HepG2 (cell line): Measurements from ENCODE around the gene EPM2AIP1. TPM values are rescaled to one million over a fixed set of nuclear protein-coding genes. Genes with fewer than 3 reads are reported as not detected.

Source experiments
- HCFC1 ChIP-seq: fragments of 150-350 bp; IDR thresholded peaks from 2 replicates; pipeline ENCODE4 v1.6.1; 2014; ENCODE audit warnings: low read depth, low read length
- JDP2 ChIP-seq: sonication (generic); formaldehyde crosslinking; IDR thresholded peaks from 2 replicates; pipeline ENCODE4 v1.8.1; 2022; ENCODE audit warnings: missing genetic modification reagents, borderline replicate concordance
- MXI1 ChIP-seq: IDR thresholded peaks from 3 replicates; pipeline ENCODE4 v1.6.1; 2012; ENCODE audit warnings: low read depth, low read length, inconsistent platforms, borderline replicate concordance
- NFKB2 ChIP-seq: sonication (generic); formaldehyde crosslinking; IDR thresholded peaks from 2 replicates; pipeline ENCODE4 v1.4.0; 2020; ENCODE audit warnings: missing genetic modification reagents, borderline replicate concordance
- POGZ ChIP-seq: sonication (generic); formaldehyde crosslinking; IDR thresholded peaks from 2 replicates; pipeline ENCODE4 v1.4.0; 2020; ENCODE audit warnings: mild to moderate bottlenecking, missing genetic modification reagents
- RFX1 ChIP-seq: fragments of 450-650 bp; IDR thresholded peaks from 2 replicates; pipeline ENCODE4 v1.6.1; 2017
- SATB2 ChIP-seq: sonication (generic); formaldehyde crosslinking; IDR thresholded peaks from 2 replicates; pipeline ENCODE4 v1.5.0; 2020; ENCODE audit warnings: missing genetic modification reagents
- SMAD1 ChIP-seq: sonication (generic); formaldehyde crosslinking; IDR thresholded peaks from 2 replicates; pipeline ENCODE4 v1.4.0; 2020; ENCODE audit warnings: missing genetic modification reagents, low read depth, mild to moderate bottlenecking, borderline replicate concordance
- TBX2 ChIP-seq: sonication (generic); formaldehyde crosslinking; IDR thresholded peaks from 2 replicates; pipeline ENCODE4 v1.5.0; 2020; ENCODE audit warnings: missing genetic modification reagents, mild to moderate bottlenecking, borderline replicate concordance
- XRCC5 ChIP-seq: fragments of 200-400 bp; formaldehyde crosslinking; optimal IDR thresholded peaks from 2 replicates; pipeline ENCODE3; 2017; ENCODE audit warnings: mild to moderate bottlenecking, low read length
- ZNF124 ChIP-seq: sonication (generic); formaldehyde crosslinking; IDR thresholded peaks from 2 replicates; pipeline ENCODE4 v1.4.0; 2020; ENCODE audit warnings: missing genetic modification reagents
- ZNF207 ChIP-seq: fragments of 450-650 bp; IDR thresholded peaks from 2 replicates; pipeline ENCODE4 v1.6.1; 2016; ENCODE audit warnings: antibody characterized with exemption, borderline replicate concordance
- ZNF3 ChIP-seq: IDR thresholded peaks from 2 replicates; pipeline ENCODE4 v1.7.0; 2017; ENCODE audit warnings: inconsistent platforms
- ZNF709 ChIP-seq: sonication (generic); formaldehyde crosslinking; IDR thresholded peaks from 2 replicates; pipeline ENCODE4 v1.5.0; 2020; ENCODE audit warnings: mild to moderate bottlenecking, missing genetic modification reagents
- ZNF737 ChIP-seq: sonication (generic); formaldehyde crosslinking; IDR thresholded peaks from 2 replicates; pipeline ENCODE4 v1.5.0; 2020; ENCODE audit warnings: missing genetic modification reagents, mild to moderate bottlenecking, borderline replicate concordance
- ZNF780A ChIP-seq: sonication (generic); formaldehyde crosslinking; IDR thresholded peaks from 2 replicates; pipeline ENCODE4 v1.8.0; 2022; ENCODE audit warnings: mild to moderate bottlenecking, missing genetic modification reagents, moderate library complexity
- polyA plus RNA-seq, 8 experiments: library from polyadenylated mRNA; depleted of rRNA in 3 of 8; stranded (reverse) in 7 of 8; unstranded in 1 of 8; fragments of >200 nt; fragmentation: Illumina TruSeq in 4 of 8; extraction: Trizol in 4 of 8; gene quantifications; 2 replicates each; pipeline versions ENCODE4 v1.2.1 to v1.2.3, GENCODE V29; 2011 to 2016; ENCODE audit warnings: low read depth in 4 of 8, missing spikeins in 1 of 8, mixed read lengths in 1 of 8; ENCODE audit not compliant: insufficient read depth in 1 of 8
- total RNA-seq, 5 experiments: library from RNA; depleted of rRNA; stranded (reverse); fragments of >200 nt; fragmentation: Illumina TruSeq; extraction: Trizol; gene quantifications; 2 replicates each; pipeline ENCODE4 v1.2.3, GENCODE V29; 2016; ENCODE audit warnings: low read depth in 1 of 5
- TF ChIP-seq, protein P1 (sequence below): sonication (generic); formaldehyde crosslinking; IDR thresholded peaks from 2 replicates; pipeline ENCODE4 v1.8.1; 2023; ENCODE audit warnings: mild to moderate bottlenecking, missing genetic modification reagents
- TF ChIP-seq, protein P2 (sequence below): sonication (generic); formaldehyde crosslinking; IDR thresholded peaks from 2 replicates; pipeline ENCODE4 v1.4.0; 2020; ENCODE audit warnings: missing genetic modification reagents, borderline replicate concordance
- TF ChIP-seq, protein P3 (sequence below): sonication (generic); formaldehyde crosslinking; IDR thresholded peaks from 2 replicates; pipeline ENCODE4 v1.5.0; 2020; ENCODE audit warnings: missing genetic modification reagents
- TF ChIP-seq, protein P4 (sequence below): sonication (generic); formaldehyde crosslinking; IDR thresholded peaks from 2 replicates; pipeline ENCODE4 v1.5.1; 2020; ENCODE audit warnings: missing genetic modification reagents, mild to moderate bottlenecking, borderline replicate concordance
- TF ChIP-seq, protein P5 (sequence below): fragments of 450-650 bp; IDR thresholded peaks from 2 replicates; pipeline ENCODE4 v1.6.1; 2016

EPM2AIP1 gene
- total and polyA plus RNA-seq, 2 of the 13 experiments (the other 11 are each of a cell fraction or from before 2014, with no cell fraction given): 10.7 to 23.0 TPM

DNA sequence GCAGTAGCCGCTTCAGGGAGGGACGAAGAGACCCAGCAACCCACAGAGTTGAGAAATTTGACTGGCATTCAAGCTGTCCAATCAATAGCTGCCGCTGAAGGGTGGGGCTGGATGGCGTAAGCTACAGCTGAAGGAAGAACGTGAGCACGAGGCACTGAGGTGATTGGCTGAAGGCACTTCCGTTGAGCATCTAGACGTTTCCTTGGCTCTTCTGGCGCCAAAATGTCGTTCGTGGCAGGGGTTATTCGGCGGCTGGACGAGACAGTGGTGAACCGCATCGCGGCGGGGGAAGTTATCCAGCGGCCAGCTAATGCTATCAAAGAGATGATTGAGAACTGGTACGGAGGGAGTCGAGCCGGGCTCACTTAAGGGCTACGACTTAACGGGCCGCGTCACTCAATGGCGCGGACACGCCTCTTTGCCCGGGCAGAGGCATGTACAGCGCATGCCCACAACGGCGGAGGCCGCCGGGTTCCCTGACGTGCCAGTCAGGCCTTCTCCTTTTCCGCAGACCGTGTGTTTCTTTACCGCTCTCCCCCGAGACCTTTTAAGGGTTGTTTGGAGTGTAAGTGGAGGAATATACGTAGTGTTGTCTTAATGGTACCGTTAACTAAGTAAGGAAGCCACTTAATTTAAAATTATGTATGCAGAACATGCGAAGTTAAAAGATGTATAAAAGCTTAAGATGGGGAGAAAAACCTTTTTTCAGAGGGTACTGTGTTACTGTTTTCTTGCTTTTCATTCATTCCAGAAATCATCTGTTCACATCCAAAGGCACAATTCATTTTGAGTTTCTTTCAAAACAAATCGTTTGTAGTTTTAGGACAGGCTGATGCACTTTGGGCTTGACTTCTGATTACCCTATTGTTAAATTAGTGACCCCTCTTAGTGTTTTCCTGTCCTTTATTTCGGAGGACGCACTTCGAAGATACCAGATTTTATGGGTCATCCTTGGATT lies 674 bp upstream of the EPM2AIP1 start, which contains the start of gene MLH1 (continued):
- peak; percentile 11; the same call in 1 of the 2 replicates for TF ChIP-seq ZNF124 (CRISPR knock-in tag)
- peak; percentile 44; the same call in 1 of the 2 replicates for TF ChIP-seq TBX2 (CRISPR knock-in tag)
- no peak for TF ChIP-seq ZNF3 (CRISPR knock-in tag)
- peak; percentile 62; the same call in 1 of the 2 replicates for TF ChIP-seq HCFC1
- no peak for TF ChIP-seq JDP2 (CRISPR knock-in tag)
- TF ChIP-seq ZNF737 (CRISPR knock-in tag): no peak
- TF ChIP-seq, protein P1, sequence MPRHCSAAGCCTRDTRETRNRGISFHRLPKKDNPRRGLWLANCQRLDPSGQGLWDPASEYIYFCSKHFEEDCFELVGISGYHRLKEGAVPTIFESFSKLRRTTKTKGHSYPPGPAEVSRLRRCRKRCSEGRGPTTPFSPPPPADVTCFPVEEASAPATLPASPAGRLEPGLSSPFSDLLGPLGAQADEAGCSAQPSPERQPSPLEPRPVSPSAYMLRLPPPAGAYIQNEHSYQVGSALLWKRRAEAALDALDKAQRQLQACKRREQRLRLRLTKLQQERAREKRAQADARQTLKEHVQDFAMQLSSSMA (CRISPR knock-in tag): peak; percentile 49; the same call in 1 of the 2 replicates
- TF ChIP-seq, protein P2, sequence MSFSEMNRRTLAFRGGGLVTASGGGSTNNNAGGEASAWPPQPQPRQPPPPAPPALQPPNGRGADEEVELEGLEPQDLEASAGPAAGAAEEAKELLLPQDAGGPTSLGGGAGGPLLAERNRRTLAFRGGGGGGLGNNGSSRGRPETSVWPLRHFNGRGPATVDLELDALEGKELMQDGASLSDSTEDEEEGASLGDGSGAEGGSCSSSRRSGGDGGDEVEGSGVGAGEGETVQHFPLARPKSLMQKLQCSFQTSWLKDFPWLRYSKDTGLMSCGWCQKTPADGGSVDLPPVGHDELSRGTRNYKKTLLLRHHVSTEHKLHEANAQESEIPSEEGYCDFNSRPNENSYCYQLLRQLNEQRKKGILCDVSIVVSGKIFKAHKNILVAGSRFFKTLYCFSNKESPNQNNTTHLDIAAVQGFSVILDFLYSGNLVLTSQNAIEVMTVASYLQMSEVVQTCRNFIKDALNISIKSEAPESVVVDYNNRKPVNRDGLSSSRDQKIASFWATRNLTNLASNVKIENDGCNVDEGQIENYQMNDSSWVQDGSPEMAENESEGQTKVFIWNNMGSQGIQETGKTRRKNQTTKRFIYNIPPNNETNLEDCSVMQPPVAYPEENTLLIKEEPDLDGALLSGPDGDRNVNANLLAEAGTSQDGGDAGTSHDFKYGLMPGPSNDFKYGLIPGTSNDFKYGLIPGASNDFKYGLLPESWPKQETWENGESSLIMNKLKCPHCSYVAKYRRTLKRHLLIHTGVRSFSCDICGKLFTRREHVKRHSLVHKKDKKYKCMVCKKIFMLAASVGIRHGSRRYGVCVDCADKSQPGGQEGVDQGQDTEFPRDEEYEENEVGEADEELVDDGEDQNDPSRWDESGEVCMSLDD (CRISPR knock-in tag): no peak
- no peak for TF ChIP-seq RFX1
- TF ChIP-seq, protein P3, sequence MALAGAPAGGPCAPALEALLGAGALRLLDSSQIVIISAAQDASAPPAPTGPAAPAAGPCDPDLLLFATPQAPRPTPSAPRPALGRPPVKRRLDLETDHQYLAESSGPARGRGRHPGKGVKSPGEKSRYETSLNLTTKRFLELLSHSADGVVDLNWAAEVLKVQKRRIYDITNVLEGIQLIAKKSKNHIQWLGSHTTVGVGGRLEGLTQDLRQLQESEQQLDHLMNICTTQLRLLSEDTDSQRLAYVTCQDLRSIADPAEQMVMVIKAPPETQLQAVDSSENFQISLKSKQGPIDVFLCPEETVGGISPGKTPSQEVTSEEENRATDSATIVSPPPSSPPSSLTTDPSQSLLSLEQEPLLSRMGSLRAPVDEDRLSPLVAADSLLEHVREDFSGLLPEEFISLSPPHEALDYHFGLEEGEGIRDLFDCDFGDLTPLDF (CRISPR knock-in tag): peak; percentile 96
- no peak for TF ChIP-seq XRCC5
- no peak for TF ChIP-seq ZNF709
- TF ChIP-seq, protein P4, sequence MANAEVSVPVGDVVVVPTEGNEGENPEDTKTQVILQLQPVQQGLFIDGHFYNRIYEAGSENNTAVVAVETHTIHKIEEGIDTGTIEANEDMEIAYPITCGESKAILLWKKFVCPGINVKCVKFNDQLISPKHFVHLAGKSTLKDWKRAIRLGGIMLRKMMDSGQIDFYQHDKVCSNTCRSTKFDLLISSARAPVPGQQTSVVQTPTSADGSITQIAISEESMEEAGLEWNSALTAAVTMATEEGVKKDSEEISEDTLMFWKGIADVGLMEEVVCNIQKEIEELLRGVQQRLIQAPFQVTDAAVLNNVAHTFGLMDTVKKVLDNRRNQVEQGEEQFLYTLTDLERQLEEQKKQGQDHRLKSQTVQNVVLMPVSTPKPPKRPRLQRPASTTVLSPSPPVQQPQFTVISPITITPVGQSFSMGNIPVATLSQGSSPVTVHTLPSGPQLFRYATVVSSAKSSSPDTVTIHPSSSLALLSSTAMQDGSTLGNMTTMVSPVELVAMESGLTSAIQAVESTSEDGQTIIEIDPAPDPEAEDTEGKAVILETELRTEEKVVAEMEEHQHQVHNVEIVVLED (CRISPR knock-in tag): peak; percentile 82
- TF ChIP-seq SATB2 (CRISPR knock-in tag): peak; percentile 31; the same call in 1 of the 2 replicates
- no peak; the same call in 1 of the 2 replicates for TF ChIP-seq NFKB2 (CRISPR knock-in tag)
- peak; percentile 87 for TF ChIP-seq POGZ (CRISPR knock-in tag)
- TF ChIP-seq, protein P5, sequence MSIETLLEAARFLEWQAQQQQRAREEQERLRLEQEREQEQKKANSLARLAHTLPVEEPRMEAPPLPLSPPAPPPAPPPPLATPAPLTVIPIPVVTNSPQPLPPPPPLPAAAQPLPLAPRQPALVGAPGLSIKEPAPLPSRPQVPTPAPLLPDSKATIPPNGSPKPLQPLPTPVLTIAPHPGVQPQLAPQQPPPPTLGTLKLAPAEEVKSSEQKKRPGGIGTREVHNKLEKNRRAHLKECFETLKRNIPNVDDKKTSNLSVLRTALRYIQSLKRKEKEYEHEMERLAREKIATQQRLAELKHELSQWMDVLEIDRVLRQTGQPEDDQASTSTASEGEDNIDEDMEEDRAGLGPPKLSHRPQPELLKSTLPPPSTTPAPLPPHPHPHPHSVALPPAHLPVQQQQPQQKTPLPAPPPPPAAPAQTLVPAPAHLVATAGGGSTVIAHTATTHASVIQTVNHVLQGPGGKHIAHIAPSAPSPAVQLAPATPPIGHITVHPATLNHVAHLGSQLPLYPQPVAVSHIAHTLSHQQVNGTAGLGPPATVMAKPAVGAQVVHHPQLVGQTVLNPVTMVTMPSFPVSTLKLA: peak; percentile 63
- TF ChIP-seq ZNF207: no peak
- 0 out of 2 replicates have a peak, but pooled peaks have one; percentile 40 for TF ChIP-seq SMAD1
- peak; percentile 71; the same call in 1 of the 3 replicates for TF ChIP-seq MXI1
- TF ChIP-seq ZNF780A (CRISPR knock-in tag): no peak
